NT2/D1 (cell line): ENCODE measurements around the gene FLRT3.

Experiments
- YY1 ChIP-seq: IDR thresholded peaks from 2 replicates; pipeline ENCODE4 v1.6.1; 2011; ENCODE audit not compliant: insufficient read length, insufficient read depth
- ZNF274 ChIP-seq: IDR thresholded peaks from 2 replicates; pipeline ENCODE4 v1.6.1; 2011; ENCODE audit warnings: mild to moderate bottlenecking, low read depth, low read length

DNA sequence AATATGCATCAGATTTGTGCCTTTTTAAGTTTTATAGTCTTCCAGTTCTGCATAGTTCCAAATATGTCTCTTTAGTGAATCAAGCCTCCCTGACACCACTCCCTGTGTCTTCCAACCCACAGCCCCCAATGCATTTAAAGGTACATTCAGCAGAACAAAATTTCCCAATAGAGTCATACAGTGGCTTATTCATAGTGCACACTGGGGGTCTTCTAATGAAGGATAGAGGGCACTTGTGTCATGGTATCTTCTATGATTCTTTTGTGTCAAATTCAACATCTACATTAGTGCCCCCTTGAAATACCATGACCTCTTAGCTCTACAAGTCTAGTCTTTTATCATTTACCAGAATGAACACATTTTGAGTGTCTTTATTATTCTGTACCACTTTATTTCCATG lies 33.8 kb downstream of the FLRT3 start:
- TF ChIP-seq YY1 (no peak), ZNF274 (no peak)
